ENCODE measurements around the gene PLAA.
"Not testable (repeated sequence)": the region's sequence is repeated elsewhere in the genome, so short reads cannot be mapped to it uniquely, and the experiment has no call there.

Gene PLAA

GRCh38 chr9:26928902-26929495 lies 18.0 kb downstream of the PLAA start:
- DNase-seq, result no peak

- DNase-seq, result no peak
Observed at GRCh38 chr9:26925609-26926008, 21.4 kb downstream of the PLAA start.

DNA sequence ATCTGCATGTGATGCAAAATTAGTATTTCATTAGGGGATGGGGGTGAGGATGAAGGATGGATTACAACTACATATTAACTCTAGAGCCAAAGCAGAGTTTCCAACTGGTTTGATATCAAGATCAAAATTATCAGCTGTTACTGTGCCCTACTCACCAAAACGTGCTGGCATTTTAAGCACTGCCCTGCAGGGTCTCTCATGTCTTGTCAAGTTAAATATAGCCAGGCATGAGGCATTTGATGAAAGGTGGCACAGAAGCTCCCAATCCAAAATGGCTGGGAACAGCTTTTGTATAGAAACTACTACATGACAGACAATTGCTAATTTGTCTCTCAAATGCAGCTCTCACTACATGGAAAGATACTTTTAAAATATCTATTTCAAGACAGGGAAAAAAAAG lies 27.3 kb downstream of the PLAA start:
- no peak for DNase-seq

DNA sequence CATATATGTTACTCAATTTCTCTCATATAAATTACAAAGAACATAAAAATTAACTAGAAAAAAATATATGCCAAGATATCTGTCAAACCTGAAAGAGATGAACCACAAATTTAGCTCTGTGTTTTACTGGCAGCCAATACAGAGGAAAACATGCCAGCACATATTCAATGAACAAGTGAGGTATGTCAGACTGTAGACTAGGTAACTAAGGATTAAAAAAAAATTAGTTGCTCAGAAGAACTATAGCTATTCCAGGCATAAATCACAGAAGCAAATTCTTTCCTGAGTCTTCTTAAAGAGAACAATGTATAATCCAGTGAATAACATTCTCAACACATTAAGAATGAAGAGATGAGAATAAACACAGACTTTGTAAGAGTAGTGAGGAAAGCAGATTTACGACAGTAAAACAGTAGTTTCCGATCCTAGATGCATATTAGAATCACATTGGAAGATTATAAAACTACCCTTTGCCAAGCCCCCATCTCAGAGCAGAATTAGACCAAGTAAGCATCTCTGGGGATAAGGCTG lies 33.8 kb downstream of the PLAA start:
- no peak for DNase-seq

DNA sequence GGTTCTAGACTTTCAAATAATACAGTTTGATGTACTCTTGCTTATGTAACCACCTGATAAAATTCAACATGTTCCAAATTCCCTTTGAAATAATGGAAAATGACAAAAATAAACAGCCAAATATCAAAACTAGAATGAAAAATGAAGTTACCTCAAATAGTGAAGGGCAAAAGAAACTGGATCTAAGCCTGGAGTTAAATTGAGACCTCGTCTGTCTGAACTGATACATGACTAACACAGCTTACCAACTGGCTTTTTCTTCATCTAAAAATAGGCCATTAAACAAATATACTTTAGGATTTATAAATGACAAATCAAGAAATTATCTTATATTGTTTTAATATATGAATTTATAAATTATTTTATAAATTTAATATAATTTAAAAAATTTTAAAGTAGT lies 42.4 kb downstream of the PLAA start:
- DNase-seq, result no peak

GRCh38 chr9:26904070-26904469 lies 43.0 kb downstream of the PLAA start:
- DNase-seq, result peak; percentile 37

GRCh38 chr9:26893030-26893676 lies 53.9 kb downstream of the PLAA start:
- DNase-seq, result no peak

DNA sequence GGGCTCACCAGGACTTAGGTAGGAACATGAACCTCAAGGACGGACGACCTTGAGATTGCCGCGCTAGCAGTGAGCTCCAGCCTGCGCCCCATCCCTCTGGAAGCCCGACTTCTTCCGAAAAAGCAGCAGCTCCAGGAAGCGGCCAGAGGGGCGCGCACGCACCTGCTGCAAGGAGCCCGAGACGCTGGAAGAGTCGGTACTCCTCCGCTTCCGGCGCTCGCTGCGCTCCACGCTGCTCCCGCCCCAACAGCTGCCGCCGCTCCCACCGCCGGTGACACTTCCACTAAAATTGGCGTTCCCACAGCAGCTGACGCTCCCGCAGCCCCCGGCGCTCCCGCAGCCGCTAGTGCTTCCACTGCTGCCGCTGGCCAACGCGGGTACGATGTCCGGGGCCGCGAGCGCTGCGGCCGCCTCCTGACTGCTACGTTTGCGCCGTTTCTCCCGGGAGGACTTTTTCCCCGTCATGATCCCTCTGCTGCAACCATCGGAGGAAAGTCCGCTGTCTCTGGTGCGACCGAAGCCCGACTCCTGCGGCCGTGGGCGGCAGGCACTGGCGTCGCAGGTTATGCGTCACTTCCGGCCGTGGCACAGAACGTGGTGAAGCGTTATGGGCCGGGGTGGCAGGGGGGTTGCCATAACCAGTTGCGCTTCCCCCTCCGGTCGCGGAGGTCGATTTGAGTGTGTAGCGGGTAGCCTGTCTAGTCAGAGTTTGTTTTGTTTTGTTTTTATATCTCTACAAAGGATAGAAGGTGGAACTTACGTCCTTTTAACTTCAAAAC lies 54.6 kb downstream of the PLAA start, which contains the start of gene CAAP1:
CAAP1 (minus strand) TSS at position 552 of the 779 bp plus-strand sequence; CDS start at position 465, 87 bp downstream.
- peak; percentile 91 for DNase-seq

- no peak for DNase-seq
Observed at GRCh38 chr9:26891726-26892125, 55.3 kb downstream of the PLAA start.

GRCh38 chr9:26888271-26888670 lies 58.8 kb downstream of the PLAA start:
- peak; percentile 32 for DNase-seq

DNA sequence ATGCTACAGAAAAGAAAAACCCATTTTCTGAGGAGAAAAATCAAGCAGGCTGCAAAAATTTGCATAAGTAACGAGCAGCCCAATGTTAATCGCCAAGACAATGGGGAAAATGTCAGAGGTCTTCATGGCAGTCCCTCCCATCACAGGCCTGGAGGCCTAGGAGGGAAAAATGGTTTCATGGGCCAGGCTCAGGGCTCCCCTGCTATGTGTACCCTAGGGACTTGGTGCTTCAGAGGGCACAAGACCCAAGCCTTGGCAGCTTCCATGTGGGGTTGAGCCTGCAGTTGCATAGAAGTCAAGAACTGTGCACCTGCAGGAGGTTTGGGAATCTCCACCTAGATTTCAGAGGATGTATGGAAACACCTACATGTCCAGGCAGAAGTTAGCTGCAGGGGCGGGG lies 64.9 kb downstream of the PLAA start:
- no peak for DNase-seq

GRCh38 chr9:26880262-26880661 lies 66.8 kb downstream of the PLAA start:
- DNase-seq, result no peak

DNA sequence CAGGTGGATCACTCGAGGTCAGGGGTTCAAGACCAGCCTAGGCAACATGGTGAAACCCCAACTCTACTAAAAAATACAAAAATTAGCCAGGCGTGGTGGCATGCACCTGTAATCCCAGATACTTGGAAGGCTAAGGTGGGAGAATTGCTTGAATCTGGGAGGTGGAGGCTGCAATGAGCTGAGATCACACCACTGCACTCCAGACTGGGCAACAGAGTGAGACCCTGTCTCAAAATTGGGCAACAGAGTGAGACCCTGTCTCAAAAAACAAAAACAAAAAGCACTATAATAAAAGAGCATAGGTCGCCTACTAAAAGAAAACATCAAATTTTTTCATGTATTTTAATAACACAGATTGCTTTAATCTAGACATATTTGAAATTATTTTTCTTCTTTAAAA lies 71.9 kb downstream of the PLAA start:
- DNase-seq, result not testable (repeated sequence)

GRCh38 chr9:26870292-26870691 lies 76.8 kb downstream of the PLAA start:
- no peak for DNase-seq

- no peak for DNase-seq
Observed at GRCh38 chr9:26863074-26863473, 84.0 kb downstream of the PLAA start.

GRCh38 chr9:26856413-26857032 lies 90.5 kb downstream of the PLAA start:
- DNase-seq, result peak; percentile 55

Data from MV-4-11 (cell line).